Activated CD8-positive, alpha-beta memory T cell treated with anti-CD3 and anti-CD28 coated beads, Interleukin-2, amount 10 ng/mL, durations not matched to agents 7 days and 5 days (primary cell): Measurements from ENCODE around the gene ACP6. TPM values are rescaled to one million over a fixed set of nuclear protein-coding genes. Genes with fewer than 3 reads are reported as not detected.
"Not testable (repeated sequence)": the region's sequence is repeated elsewhere in the genome, so short reads cannot be mapped to it uniquely, and the experiment has no call there.

Source experiments
- ATAC-seq: fragments of 150-1000 bp; cut with Tn5 transposase; one replicate; pipeline ENCODE4 v1.10.0; 2021; ENCODE audit warnings: moderate library complexity
- CTCF ChIA-PET: fragments of 350-600 bp; sonication (Branson Sonifier 250); formaldehyde crosslinking; loops from one replicate; lab custom pipeline; 2021; ENCODE audit warnings: antibody characterized with exemption; lab: Charles Lee
- DNase-seq: peaks from one replicate; pipeline ENCODE4 v3.0.0-alpha.2; 2020
- H3K27ac Mint-ChIP-seq: one replicate; pipeline ENCODE4 v1.8.0; 2021; ENCODE audit warnings: mild to moderate bottlenecking, mixed read lengths
- H3K27me3 Mint-ChIP-seq: one replicate; pipeline ENCODE4 v1.8.0; 2021; ENCODE audit warnings: mixed read lengths
- H3K36me3 Mint-ChIP-seq: one replicate; pipeline ENCODE4 v1.8.0; 2021; ENCODE audit warnings: mild to moderate bottlenecking, mixed read lengths
- H3K4me1 Mint-ChIP-seq: one replicate; pipeline ENCODE4 v1.8.0; 2021; ENCODE audit warnings: mixed read lengths
- H3K4me3 Mint-ChIP-seq: one replicate; pipeline ENCODE4 v1.8.0; 2021; ENCODE audit warnings: mild to moderate bottlenecking, moderate library complexity, mixed read lengths
- H3K9me3 Mint-ChIP-seq: one replicate; pipeline ENCODE4 v1.8.0; 2022; ENCODE audit warnings: low read depth, mixed read lengths
- total RNA-seq, 2 experiments: library from RNA; stranded (reverse); gene quantifications; one replicate each; pipeline ENCODE4 v1.2.3, GENCODE V29; 2021

ACP6 gene
- total RNA-seq, 2 experiments from 2014 or later, result 11.2 to 20.3 TPM

DNA sequence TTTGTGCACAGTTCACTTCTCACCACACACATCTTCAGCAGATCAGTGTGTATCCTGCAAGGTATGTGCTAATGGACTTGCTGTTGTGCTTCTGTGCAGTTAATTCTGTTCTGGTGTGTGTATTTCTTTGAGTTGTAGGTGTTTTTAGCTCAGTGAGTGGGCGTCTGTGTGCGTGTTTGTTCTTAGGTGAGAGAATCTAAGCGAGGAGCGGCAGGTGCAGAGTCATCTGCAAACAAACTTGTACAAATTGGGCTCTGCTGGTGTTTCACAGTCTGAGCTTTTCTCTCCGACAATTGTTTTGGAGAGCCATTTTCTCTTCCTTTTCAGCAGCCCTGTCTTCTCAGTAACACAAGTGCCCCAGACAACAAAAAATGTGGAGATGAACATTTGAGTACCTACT lies 43.6 kb downstream of the ACP6 start:
- ATAC-seq, result no peak
- H3K9me3 Mint-ChIP-seq, result no peaks in the 10 kb centered on the region

DNA sequence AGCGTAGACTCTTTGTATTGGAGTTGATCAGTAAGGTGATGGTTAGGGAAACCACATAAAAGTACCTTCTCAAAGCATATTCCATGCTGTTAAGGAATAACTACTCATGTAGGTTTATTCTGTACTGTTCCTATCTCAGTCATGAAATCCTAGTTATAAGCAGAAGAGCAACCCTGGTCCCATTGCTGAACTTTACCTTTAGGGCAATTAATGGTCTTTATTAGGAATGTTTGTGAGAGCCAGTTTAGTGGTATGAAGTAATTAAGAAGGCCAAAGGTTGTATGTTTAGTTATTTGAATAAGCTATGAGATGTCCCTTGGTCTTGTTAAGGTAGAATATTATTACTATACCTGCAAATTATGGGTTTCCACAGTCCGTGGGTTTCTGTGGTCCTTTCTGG lies 44.0 kb downstream of the ACP6 start:
- Mint-ChIP-seq H3K36me3 (no peaks in the 10 kb centered on the region), H3K27ac (no peak overlapping the region), H3K27me3 (no peaks in the 10 kb centered on the region), H3K9me3 (no peaks in the 10 kb centered on the region), H3K4me1 (peaks cover 19% of the 10 kb centered on the region), H3K4me3 (no peak overlapping the region)
- DNase-seq (no peak), ATAC-seq (no peak)
- CTCF ChIA-PET, result interaction anchor here (1.2 to 3.7 kb wide), 11 partner anchors 8 to 266 kb away, joined by 3 to 13 read pairs (median 6); no protein-coding TSS in a partner anchor

More for the DNA sequence above, 43.6 kb downstream of the ACP6 start:
- no peaks in the 10 kb centered on the region for H3K36me3 Mint-ChIP-seq
- H3K4me3 Mint-ChIP-seq, result no peak overlapping the region
- no peak for DNase-seq
- H3K4me1 Mint-ChIP-seq, result peaks cover 19% of the 10 kb centered on the region
- H3K27me3 Mint-ChIP-seq, result no peaks in the 10 kb centered on the region
- CTCF ChIA-PET, result interaction anchor here (0.8 to 3.7 kb wide), 14 partner anchors 8 to 266 kb away, joined by 3 to 13 read pairs (median 5); partner anchors contain the start of gene ACP6
- no peak overlapping the region for H3K27ac Mint-ChIP-seq

DNA sequence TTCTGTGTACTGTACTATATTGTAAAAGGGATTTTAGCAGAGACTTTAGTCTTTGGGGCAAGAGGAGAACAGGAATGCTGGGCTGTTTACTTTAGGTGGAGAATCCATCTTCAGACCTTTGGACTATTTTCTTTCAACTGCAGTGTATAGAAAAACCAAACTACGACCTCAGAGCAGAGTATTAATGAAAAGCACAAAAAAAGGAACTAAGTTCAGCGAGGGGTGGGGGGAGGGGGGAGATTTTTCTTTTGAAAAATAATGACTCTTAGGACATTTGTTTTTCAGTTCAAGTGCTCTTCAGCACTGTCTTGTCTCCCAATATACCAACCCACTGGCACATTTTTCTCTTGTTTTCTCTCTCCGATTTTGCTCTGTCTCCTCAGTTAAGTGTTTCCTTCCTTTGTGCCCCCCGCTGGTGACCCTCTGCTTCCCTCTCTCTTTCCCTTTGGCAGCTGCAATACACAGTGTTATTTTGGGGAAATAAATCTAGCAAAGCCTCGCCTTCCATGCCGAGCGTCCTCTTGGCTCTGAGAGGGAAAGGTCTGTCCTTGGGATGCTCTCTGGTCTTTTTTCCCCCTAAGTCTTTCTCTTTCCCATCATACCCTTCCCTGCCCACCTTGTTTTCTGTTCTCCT lies 44.8 kb downstream of the ACP6 start:
- Mint-ChIP-seq H3K4me3 (no peak overlapping the region), H3K27me3 (no peaks in the 10 kb centered on the region), H3K27ac (no peak overlapping the region)

DNA sequence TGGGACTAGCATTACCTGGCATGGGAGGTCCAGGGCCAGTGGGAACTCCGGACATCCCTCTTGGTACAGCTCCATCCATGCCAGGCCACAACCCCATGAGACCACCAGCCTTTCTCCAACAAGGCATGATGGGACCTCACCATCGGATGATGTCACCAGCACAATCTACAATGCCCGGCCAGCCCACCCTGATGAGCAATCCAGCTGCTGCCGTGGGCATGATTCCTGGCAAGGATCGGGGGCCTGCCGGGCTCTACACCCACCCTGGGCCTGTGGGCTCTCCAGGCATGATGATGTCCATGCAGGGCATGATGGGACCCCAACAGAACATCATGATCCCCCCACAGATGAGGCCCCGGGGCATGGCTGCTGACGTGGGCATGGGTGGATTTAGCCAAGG lies 45.8 kb downstream of the ACP6 start:
- Mint-ChIP-seq H3K27ac (no peak overlapping the region), H3K9me3 (no peaks in the 10 kb centered on the region), H3K4me3 (no peak overlapping the region), H3K36me3 (no peaks in the 10 kb centered on the region), H3K4me1 (peaks cover 17% of the 10 kb centered on the region), H3K27me3 (no peaks in the 10 kb centered on the region)
- DNase-seq (no peak), ATAC-seq (no peak)
- CTCF ChIA-PET, result interaction anchor here (1.2 kb wide), 1 partner anchor 9 kb away, joined by 3 read pairs; no protein-coding TSS in a partner anchor

More for the DNA sequence above, 44.8 kb downstream of the ACP6 start:
- Mint-ChIP-seq H3K9me3 (no peaks in the 10 kb centered on the region), H3K36me3 (no peaks in the 10 kb centered on the region), H3K4me1 (peaks cover 19% of the 10 kb centered on the region)
- CTCF ChIA-PET, result interaction anchor here (1.2 to 3.0 kb wide), 4 partner anchors 7 to 109 kb away, joined by 3 to 12 read pairs (median 8); no protein-coding TSS in a partner anchor
- ATAC-seq, result no peak
- no peak for DNase-seq

DNA sequence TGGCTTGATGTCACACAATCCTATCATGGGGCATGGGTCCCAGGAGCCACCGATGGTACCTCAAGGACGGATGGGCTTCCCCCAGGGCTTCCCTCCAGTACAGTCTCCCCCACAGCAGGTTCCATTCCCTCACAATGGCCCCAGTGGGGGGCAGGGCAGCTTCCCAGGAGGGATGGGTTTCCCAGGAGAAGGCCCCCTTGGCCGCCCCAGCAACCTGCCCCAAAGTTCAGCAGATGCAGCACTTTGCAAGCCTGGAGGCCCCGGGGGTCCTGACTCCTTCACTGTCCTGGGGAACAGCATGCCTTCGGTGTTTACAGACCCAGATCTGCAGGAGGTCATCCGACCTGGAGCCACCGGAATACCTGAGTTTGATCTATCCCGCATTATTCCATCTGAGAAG lies 46.3 kb downstream of the ACP6 start:
- no peaks in the 10 kb centered on the region for H3K36me3 Mint-ChIP-seq
- peaks cover 13% of the 10 kb centered on the region for H3K4me1 Mint-ChIP-seq
- no peaks in the 10 kb centered on the region for H3K9me3 Mint-ChIP-seq
- ATAC-seq (no peak), DNase-seq (no peak)
- no peak overlapping the region for H3K4me3 Mint-ChIP-seq
- H3K27ac Mint-ChIP-seq, result no peak overlapping the region
- CTCF ChIA-PET, result no interaction called here
- no peaks in the 10 kb centered on the region for H3K27me3 Mint-ChIP-seq

DNA sequence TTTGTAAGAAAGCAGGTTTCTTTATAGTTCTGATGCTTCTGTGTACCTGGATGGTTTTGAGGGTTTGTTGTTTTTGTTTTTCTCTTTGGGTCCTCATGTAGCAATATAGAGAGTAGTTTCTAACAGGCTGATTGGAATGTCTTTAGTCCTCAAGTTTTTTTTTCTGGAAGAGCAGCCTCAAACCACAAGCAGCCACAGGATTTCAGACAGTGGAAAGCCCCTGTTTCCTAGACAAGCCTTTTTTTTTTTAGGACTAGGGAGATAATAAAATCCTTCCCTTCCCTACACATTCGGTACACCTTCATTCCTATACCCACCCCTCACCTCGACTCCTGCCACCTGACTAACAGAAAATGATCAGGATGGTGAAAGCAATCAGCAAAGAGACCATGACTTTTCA lies 47.6 kb downstream of the ACP6 start:
- Mint-ChIP-seq H3K9me3 (no peaks in the 10 kb centered on the region), H3K27me3 (no peaks in the 10 kb centered on the region), H3K4me1 (peaks cover 18% of the 10 kb centered on the region), H3K4me3 (no peak overlapping the region), H3K27ac (no peak overlapping the region), H3K36me3 (peaks cover 7% of the 10 kb centered on the region)
- ATAC-seq (no peak), DNase-seq (no peak)
- CTCF ChIA-PET, result no interaction called here

DNA sequence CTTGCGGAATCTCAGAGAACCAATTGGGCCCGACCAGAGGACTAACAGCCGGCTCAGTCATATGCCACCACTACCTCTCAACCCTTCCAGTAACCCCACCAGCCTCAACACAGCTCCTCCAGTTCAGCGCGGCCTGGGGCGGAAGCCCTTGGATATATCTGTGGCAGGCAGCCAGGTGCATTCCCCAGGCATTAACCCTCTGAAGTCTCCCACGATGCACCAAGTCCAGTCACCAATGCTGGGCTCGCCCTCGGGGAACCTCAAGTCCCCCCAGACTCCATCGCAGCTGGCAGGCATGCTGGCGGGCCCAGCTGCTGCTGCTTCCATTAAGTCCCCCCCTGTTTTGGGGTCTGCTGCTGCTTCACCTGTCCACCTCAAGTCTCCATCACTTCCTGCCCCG lies 49.8 kb downstream of the ACP6 start:
- DNase-seq (no peak), ATAC-seq (no peak)
- H3K27me3 Mint-ChIP-seq, result no peaks in the 10 kb centered on the region
- no peak overlapping the region for H3K4me3 Mint-ChIP-seq
- H3K36me3 Mint-ChIP-seq, result peaks cover 17% of the 10 kb centered on the region
- H3K27ac Mint-ChIP-seq, result no peak overlapping the region
- no peaks in the 10 kb centered on the region for H3K9me3 Mint-ChIP-seq
- H3K4me1 Mint-ChIP-seq, result peaks cover 21% of the 10 kb centered on the region
- CTCF ChIA-PET, result no interaction called here

DNA sequence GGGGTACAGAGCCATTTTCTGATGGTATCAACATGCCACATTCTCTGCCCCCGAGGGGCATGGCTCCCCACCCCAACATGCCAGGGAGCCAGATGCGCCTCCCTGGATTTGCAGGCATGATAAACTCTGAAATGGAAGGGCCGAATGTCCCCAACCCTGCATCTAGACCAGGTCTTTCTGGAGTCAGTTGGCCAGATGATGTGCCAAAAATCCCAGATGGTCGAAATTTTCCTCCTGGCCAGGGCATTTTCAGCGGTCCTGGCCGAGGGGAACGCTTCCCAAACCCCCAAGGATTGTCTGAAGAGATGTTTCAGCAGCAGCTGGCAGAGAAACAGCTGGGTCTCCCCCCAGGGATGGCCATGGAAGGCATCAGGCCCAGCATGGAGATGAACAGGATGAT lies 50.6 kb downstream of the ACP6 start:
- DNase-seq, result no peak
- Mint-ChIP-seq H3K4me3 (no peak overlapping the region), H3K36me3 (peaks cover 20% of the 10 kb centered on the region), H3K27ac (no peak overlapping the region), H3K27me3 (no peaks in the 10 kb centered on the region), H3K4me1 (peaks cover 21% of the 10 kb centered on the region), H3K9me3 (no peaks in the 10 kb centered on the region)
- CTCF ChIA-PET, result no interaction called here
- ATAC-seq, result no peak

DNA sequence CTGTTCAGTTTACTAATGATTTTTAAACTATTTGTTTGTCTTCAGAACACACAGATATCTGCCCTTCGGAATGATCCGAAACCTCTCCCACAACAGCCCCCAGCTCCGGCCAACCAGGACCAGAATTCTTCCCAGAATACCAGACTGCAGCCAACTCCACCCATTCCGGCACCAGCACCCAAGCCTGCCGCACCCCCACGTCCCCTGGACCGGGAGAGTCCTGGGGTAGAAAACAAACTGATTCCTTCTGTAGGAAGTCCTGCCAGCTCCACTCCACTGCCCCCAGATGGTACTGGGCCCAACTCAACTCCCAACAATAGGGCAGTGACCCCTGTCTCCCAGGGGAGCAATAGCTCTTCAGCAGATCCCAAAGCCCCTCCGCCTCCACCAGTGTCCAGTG lies 51.6 kb downstream of the ACP6 start:
- Mint-ChIP-seq H3K36me3 (peaks cover 28% of the 10 kb centered on the region), H3K27me3 (no peaks in the 10 kb centered on the region), H3K27ac (peak overlapping the region; percentile 81), H3K4me3 (no peak overlapping the region), H3K4me1 (peaks cover 21% of the 10 kb centered on the region), H3K9me3 (no peaks in the 10 kb centered on the region)
- no peak for ATAC-seq
- no peak for DNase-seq
- CTCF ChIA-PET, result interaction anchor here (2.0 kb wide), 1 partner anchor 8 kb away, joined by 12 read pairs; no protein-coding TSS in a partner anchor

DNA sequence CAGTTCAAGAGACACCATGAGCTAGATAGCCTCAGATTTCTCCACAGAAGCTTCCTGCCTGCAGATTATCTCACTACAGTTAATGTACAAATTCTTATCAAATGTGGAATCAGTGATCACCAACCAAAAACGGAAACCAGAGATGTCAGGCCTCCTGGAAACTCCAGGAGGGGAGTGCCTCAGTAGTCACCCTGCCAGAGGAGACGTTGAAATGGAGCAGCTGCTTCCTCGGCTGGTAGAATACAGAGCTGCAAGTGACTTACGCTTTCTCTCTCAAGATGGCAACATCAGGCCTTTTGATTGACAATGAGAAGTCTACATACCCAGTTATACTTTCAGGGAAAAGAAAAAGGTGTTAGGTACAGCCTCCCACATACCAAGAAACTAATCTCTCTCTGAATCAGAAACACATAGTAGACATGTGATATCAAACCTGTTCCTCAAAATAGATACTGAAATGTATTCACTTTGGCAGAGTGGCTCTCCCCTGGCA lies 52.2 kb downstream of the ACP6 start:
- H3K4me1 Mint-ChIP-seq, result peaks cover 21% of the 10 kb centered on the region
- DNase-seq (peak; percentile 64), ATAC-seq (peak; percentile 86)
- H3K36me3 Mint-ChIP-seq, result peaks cover 32% of the 10 kb centered on the region
- H3K27ac Mint-ChIP-seq, result peak overlapping the region; percentile 81
- no peaks in the 10 kb centered on the region for H3K27me3 Mint-ChIP-seq
- peak overlapping the region; percentile 3 for H3K4me3 Mint-ChIP-seq
- no peaks in the 10 kb centered on the region for H3K9me3 Mint-ChIP-seq
- CTCF ChIA-PET, result interaction anchor here (1.1 to 2.0 kb wide), 2 partner anchors 9 to 16 kb away, joined by 3 to 12 read pairs; no protein-coding TSS in a partner anchor

DNA sequence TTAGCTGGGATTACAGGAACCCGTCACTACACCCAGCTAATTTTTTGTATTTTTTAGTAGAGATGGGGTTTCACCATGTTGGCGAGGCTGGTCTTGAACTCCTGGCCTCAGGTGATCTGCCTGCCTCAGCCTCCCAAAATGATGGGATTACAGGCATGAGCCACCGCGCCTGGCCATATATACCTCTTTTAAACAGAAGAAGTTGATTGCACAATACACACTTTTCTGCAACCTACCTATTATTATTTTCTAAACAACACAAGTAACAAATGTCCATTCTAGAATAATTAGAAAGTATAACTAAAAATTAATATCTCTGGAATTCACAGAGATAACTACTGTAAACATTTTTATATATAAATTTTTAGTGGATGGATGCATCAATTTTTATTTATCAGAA lies 55.4 kb downstream of the ACP6 start:
- H3K36me3 Mint-ChIP-seq, result peaks cover 32% of the 10 kb centered on the region
- H3K4me3 Mint-ChIP-seq, H3K9me3 Mint-ChIP-seq, DNase-seq, H3K27ac Mint-ChIP-seq, CTCF ChIA-PET, ATAC-seq, H3K27me3 Mint-ChIP-seq: not testable (repeated sequence)
- H3K4me1 Mint-ChIP-seq, result peaks cover 23% of the 10 kb centered on the region

DNA sequence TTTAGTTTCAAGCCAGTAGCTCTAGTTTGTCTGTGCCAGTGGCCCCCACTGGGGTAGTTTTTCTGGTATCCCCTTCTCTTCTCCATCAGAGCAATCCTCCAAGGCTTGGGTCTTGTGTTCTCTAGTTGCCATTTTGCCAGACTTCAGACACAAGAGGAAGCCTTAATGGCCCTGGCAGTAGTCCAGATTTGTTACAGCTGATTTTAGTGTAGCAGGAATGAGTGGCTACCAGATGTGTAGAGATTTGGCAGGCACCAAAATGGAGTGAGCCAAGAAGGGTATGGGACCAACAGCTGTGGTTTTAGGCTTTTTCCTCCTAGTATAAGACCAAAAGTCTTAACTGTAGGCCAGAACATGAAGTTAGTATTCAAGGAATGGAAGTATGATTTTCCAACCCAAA lies 56.8 kb downstream of the ACP6 start:
- CTCF ChIA-PET, result no interaction called here

DNA sequence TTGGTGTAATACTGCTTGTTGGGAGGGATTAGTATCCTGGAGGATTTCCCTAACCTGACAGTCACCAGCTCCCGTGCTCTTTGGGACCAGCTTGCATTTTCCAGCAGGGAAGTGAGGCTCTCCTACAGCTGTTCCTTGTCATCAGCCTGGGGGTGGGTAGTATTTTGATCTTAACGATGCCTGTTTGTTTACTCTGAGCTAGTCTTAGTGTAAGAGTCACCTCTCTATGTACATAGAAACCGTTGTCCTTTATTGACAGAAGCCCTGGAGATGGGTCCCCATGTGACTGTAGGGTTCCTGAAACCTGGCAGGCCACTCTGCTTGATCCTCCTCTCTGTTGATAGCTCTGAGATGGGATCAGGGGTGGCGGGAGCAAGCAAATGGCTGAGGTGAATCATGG lies 58.0 kb downstream of the ACP6 start:
- H3K27ac Mint-ChIP-seq, result no peak overlapping the region
- H3K27me3 Mint-ChIP-seq, result no peaks in the 10 kb centered on the region
- CTCF ChIA-PET, result no interaction called here
- DNase-seq (no peak), ATAC-seq (no peak)
- H3K36me3 Mint-ChIP-seq, result peaks cover 31% of the 10 kb centered on the region
- peaks cover 7% of the 10 kb centered on the region for H3K4me1 Mint-ChIP-seq
- H3K4me3 Mint-ChIP-seq, result no peak overlapping the region
- H3K9me3 Mint-ChIP-seq, result no peaks in the 10 kb centered on the region

More for the DNA sequence above, 56.8 kb downstream of the ACP6 start:
- no peaks in the 10 kb centered on the region for H3K27me3 Mint-ChIP-seq
- H3K36me3 Mint-ChIP-seq, result peaks cover 29% of the 10 kb centered on the region
- H3K4me1 Mint-ChIP-seq, result peaks cover 18% of the 10 kb centered on the region
- DNase-seq (no peak), ATAC-seq (no peak)
- H3K4me3 Mint-ChIP-seq, result no peak overlapping the region
- H3K27ac Mint-ChIP-seq, result no peak overlapping the region
- H3K9me3 Mint-ChIP-seq, result no peaks in the 10 kb centered on the region

DNA sequence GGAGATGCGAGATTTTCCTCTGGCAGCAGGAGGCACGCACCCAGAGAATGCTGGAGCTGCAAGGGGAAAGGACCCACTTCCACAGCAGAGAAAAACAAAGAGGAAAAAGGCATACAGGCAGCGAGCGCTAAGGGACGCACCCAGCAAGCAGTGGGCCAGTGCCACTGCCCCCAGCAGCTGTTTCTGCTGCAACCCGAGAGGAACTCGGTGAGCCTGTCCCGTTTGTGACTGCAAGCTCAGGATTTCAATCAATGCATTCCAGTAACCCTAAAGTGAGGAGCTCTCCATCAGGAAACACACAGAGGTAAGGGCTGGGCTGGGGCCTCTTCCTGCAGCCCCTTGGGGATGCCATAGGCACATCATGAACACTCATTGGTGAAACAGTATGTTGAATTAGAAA lies 58.7 kb downstream of the ACP6 start:
- CTCF ChIA-PET, result no interaction called here
- H3K4me1 Mint-ChIP-seq, result peaks cover 2% of the 10 kb centered on the region
- no peak overlapping the region for H3K27ac Mint-ChIP-seq
- peaks cover 33% of the 10 kb centered on the region for H3K36me3 Mint-ChIP-seq
- no peaks in the 10 kb centered on the region for H3K27me3 Mint-ChIP-seq
- DNase-seq, result no peak
- H3K4me3 Mint-ChIP-seq, result no peak overlapping the region
- no peaks in the 10 kb centered on the region for H3K9me3 Mint-ChIP-seq
- ATAC-seq, result no peak
